SK-N-SH (cell line): Measurements from ENCODE around the gene SLC36A4.

ENCODE experiments used
- CTCF ChIP-seq: fragments of 200-600 bp; sonication (generic); IDR thresholded peaks from 2 replicates; pipeline ENCODE4 v1.6.1; 2017; ENCODE audit warnings: antibody characterized with exemption, mild to moderate bottlenecking, moderate library complexity
- EZH2phosphoT487 ChIP-seq: fragments of 200-600 bp; sonication (generic); IDR thresholded peaks from 2 replicates; pipeline ENCODE4 v1.6.1; 2017; ENCODE audit warnings: low read depth, mixed run types, mild to moderate bottlenecking, antibody characterized with exemption, moderate library complexity, borderline replicate concordance
- POLR2AphosphoS5 ChIP-seq: IDR thresholded peaks from 2 replicates; pipeline ENCODE4 v1.6.1; 2012; ENCODE audit warnings: low read depth, low read length
- TAF1 ChIP-seq: IDR thresholded peaks from 2 replicates; pipeline ENCODE4 v1.6.1; 2012; ENCODE audit warnings: low read depth, mild to moderate bottlenecking, low read length, moderate library complexity, borderline replicate concordance
- TF ChIP-seq, protein P1 (sequence below): IDR thresholded peaks from 2 replicates; pipeline ENCODE4; 2012
- TF ChIP-seq, protein P2 (sequence below): fragments of 150-350 bp; IDR thresholded peaks from 2 replicates; pipeline ENCODE4 v1.6.1; 2016; ENCODE audit warnings: mild to moderate bottlenecking, low read depth, low read length

GRCh38 chr11:93193731-93194130 is 4.1 kb downstream of the SLC36A4 start:
- TF ChIP-seq, protein P1, sequence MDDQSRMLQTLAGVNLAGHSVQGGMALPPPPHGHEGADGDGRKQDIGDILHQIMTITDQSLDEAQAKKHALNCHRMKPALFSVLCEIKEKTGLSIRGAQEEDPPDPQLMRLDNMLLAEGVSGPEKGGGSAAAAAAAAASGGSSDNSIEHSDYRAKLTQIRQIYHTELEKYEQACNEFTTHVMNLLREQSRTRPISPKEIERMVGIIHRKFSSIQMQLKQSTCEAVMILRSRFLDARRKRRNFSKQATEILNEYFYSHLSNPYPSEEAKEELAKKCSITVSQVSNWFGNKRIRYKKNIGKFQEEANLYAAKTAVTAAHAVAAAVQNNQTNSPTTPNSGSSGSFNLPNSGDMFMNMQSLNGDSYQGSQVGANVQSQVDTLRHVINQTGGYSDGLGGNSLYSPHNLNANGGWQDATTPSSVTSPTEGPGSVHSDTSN, result no peak
- TF ChIP-seq POLR2AphosphoS5 (no peak), TAF1 (no peak), CTCF (no peak), EZH2phosphoT487 (no peak)
- TF ChIP-seq, protein P2, sequence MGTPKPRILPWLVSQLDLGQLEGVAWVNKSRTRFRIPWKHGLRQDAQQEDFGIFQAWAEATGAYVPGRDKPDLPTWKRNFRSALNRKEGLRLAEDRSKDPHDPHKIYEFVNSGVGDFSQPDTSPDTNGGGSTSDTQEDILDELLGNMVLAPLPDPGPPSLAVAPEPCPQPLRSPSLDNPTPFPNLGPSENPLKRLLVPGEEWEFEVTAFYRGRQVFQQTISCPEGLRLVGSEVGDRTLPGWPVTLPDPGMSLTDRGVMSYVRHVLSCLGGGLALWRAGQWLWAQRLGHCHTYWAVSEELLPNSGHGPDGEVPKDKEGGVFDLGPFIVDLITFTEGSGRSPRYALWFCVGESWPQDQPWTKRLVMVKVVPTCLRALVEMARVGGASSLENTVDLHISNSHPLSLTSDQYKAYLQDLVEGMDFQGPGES, result no peak
